ENCODE measurements around the gene PEMT.

DNA sequence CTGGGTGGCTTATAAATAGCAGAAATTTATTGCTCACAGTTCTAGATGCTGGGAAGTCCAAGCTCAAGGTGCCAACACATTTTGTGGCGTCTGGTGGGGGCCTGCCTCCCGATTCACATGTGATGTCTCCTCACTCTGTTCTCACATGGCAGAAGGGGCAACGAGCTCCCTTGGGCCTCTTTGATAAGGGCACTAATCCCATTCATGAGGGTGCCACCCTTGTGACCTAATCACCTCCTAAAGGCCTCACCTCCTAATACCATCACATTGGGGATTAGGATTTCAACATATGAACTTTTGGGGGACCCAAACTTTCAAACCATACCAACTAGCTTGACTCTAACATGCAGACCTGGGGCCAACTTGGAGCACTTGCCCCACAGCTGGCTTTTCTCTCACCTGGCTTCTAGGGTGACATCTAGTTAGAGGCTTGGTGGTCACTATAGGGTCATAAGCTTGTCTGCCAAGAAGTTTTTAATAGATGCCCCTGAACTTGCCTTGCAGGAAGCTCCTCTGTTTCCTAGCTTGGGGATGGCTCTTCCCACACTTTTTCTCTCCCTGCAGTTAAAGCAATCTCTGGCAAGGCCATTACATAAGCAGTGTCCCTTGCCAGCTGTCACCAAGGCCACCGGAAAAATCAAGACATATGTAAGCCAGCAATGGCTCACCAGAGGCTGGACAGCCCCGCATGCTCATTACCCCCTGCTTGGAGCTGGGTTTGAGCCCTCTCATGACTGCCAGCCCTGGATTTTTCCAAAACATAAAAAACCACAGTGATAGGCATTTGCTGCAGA, 123.1 kb downstream of the PEMT start:
- TF ChIP-seq GATA2 (IDR thresholded peaks at IDR 0.05; ENCODE audit: low read depth, low read length), result no peak
- TF ChIP-seq GATA3 (IDR thresholded peaks at IDR 0.05; ENCODE audit: low read depth, low read length), result no peak
